ENCODE measurements around the gene EDN2. TPM values are rescaled to one million over a fixed set of nuclear protein-coding genes. Genes with fewer than 3 reads are reported as not detected.

EDN2 gene
- total and polyA plus RNA-seq, 2 of the 8 experiments (the other 6 are each of a cell fraction or from before 2014, with no cell fraction given), result 0.32 to 0.39 TPM

DNA sequence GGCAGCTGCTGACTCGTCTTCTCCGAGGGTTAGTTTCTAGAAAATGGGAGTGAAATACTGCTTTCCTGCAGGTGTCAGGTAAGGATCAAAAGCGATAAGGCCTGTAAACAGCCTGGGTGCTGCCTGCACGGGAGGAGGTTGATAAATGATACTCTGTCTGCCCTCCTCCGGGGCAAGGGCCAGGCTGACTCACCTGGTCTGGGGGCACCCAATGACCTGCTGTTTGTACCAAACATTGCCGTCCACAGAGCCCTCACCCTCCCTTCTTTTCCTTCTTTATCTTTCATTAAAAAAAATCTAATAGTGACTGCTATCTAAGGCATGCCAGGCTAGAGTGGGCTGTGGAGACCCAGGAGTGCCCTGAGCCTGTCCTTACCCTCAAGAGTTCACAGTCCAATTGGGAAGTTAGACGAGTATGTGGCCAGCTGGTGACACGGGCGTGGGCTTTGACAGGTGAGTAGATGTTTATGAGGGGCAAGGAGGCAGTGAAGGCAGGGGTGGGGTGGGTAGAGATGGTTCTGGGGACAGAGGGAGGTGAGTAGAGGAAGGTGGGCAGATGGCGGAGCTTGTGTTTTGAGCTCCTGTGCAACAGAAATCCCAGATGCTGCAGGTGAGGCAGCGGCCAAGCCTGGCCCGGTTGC, 16.2 kb downstream of the EDN2 start:
- POLR2A ChIA-PET (ENCODE audit: partially characterized antibody), result no interaction called here
- no peaks in the 10 kb centered on the region for H3K4me1 ChIP-seq (replicated peaks in 1 of 4; ENCODE audit: control insufficient read depth in 3 of 4, insufficient read depth in 4 of 4, low read length in 3 of 4)
- no peak for FAIRE-seq
- TF ChIP-seq NRF1 (IDR thresholded peaks at IDR 0.05; ENCODE audit: low read depth, low read length) (no peak), HDAC2 (IDR thresholded peaks at IDR 0.05; ENCODE audit: borderline replicate concordance in 1 of 2, low read depth in 2 of 2, low read length in 2 of 2) (no peak), TCF12 (IDR thresholded peaks at IDR 0.05; ENCODE audit: low read depth, low read length) (no peak), GABPA (IDR thresholded peaks at IDR 0.05; ENCODE audit: borderline replicate concordance, insufficient read depth, low read length) (no peak), RFX5 (IDR thresholded peaks at IDR 0.05; ENCODE audit: borderline replicate concordance, low read depth, low read length) (no peak), POLR2AphosphoS5 (IDR thresholded peaks at IDR 0.05; ENCODE audit: low read depth, low read length) (no peak), SP2 (IDR thresholded peaks at IDR 0.05; ENCODE audit: low read length) (no peak), SP4 (IDR thresholded peaks at IDR 0.05; ENCODE audit: low read length) (no peak), CBX5 (IDR thresholded peaks at IDR 0.05; ENCODE audit: low read depth, low read length) (no peak), JUND (IDR thresholded peaks at IDR 0.05; ENCODE audit: low read length) (no peak), CEBPB (IDR thresholded peaks at IDR 0.05; ENCODE audit: low read depth, low read length) (no peak), BCL11A (IDR thresholded peaks at IDR 0.05; ENCODE audit: low read depth in 2 of 2, low read length in 2 of 2) (no peak)
- TF ChIP-seq, protein P1, sequence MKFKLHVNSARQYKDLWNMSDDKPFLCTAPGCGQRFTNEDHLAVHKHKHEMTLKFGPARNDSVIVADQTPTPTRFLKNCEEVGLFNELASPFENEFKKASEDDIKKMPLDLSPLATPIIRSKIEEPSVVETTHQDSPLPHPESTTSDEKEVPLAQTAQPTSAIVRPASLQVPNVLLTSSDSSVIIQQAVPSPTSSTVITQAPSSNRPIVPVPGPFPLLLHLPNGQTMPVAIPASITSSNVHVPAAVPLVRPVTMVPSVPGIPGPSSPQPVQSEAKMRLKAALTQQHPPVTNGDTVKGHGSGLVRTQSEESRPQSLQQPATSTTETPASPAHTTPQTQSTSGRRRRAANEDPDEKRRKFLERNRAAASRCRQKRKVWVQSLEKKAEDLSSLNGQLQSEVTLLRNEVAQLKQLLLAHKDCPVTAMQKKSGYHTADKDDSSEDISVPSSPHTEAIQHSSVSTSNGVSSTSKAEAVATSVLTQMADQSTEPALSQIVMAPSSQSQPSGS (IDR thresholded peaks at IDR 0.05; ENCODE audit: low read length), result no peak

More for the DNA sequence above, 16.2 kb downstream of the EDN2 start:
- Histone ChIP-seq H2AK5ac (ENCODE audit: low read depth, low read length) (no peak overlapping the region), H3K9ac (replicated peaks in 1 of 4; ENCODE audit: extremely low read depth in 1 of 4, low read depth in 3 of 4, low read length in 3 of 4) (no peak overlapping the region), H3K4me3 (ENCODE audit: extremely low read depth in 1 of 4, insufficient read depth in 2 of 4, low read depth in 3 of 4, low read length in 4 of 4) (no peak overlapping the region), H3K18ac (ENCODE audit: extremely low read depth, low read length) (no peak overlapping the region), H4K20me1 (replicated peaks in 1 of 2; ENCODE audit: control insufficient read depth in 1 of 2, insufficient read depth in 2 of 2, low read length in 2 of 2) (no peaks in the 10 kb centered on the region), H2BK120ac (replicated peaks; ENCODE audit: low read depth, low read length) (no peak overlapping the region), H3K23me2 (ENCODE audit: low read depth, low read length) (no peaks in the 10 kb centered on the region), H3K4ac (replicated peaks; ENCODE audit: insufficient read length, low read depth, low read length) (no peak overlapping the region), H3K36me3 (ENCODE audit: control insufficient read depth in 2 of 4, insufficient read depth in 4 of 4, low read length in 3 of 4) (no peaks in the 10 kb centered on the region; a peak in 1 of 8 replicates), H3K4me2 (ENCODE audit: insufficient read depth in 1 of 2, low read depth in 2 of 2, low read length in 2 of 2) (no peak overlapping the region), H3K27me3 (replicated peaks in 1 of 4; ENCODE audit: control insufficient read depth in 3 of 4, extremely low read depth in 1 of 4, insufficient read depth in 3 of 4, low read length in 3 of 4) (no peaks in the 10 kb centered on the region), H2BK15ac (ENCODE audit: low read length) (no peak overlapping the region), H4K91ac (replicated peaks; ENCODE audit: insufficient read length, low read length) (no peak overlapping the region), H2AFZ (ENCODE audit: low read length) (no peak overlapping the region), H2BK12ac (ENCODE audit: low read depth, low read length) (no peak overlapping the region), H4K8ac (ENCODE audit: extremely low read depth, insufficient read depth, low read length) (no peak overlapping the region), H2BK5ac (ENCODE audit: low read depth, low read length) (no peak overlapping the region), H3K27ac (ENCODE audit: low read depth, low read length) (no peak overlapping the region), H4K5ac (ENCODE audit: insufficient read length, low read depth, low read length) (no peak overlapping the region), H2BK20ac (ENCODE audit: low read length) (no peak overlapping the region), H3K23ac (ENCODE audit: insufficient read length) (no peak overlapping the region), H3K56ac (replicated peaks; ENCODE audit: insufficient read length, low read depth, low read length) (no peak overlapping the region), H3K9me3 (ENCODE audit: insufficient read depth in 2 of 2, low read depth in 1 of 2, low read length in 1 of 2) (no peaks in the 10 kb centered on the region), H3K79me1 (ENCODE audit: low read depth, low read length) (no peaks in the 10 kb centered on the region), H3K14ac (ENCODE audit: insufficient read length) (no peak overlapping the region), H3K79me2 (ENCODE audit: control insufficient read depth in 1 of 2, insufficient read depth in 2 of 2, low read length in 2 of 2) (no peaks in the 10 kb centered on the region)
- DNase-seq (ENCODE audit: low read depth in 1 of 2, low spot score in 2 of 2), result no peak
- CTCF ChIA-PET (ENCODE audit: partially characterized antibody), result interaction anchor here (0.6 to 1.9 kb wide), 8 partner anchors 14 to 698 kb away, joined by 3 to 7 read pairs (median 3); no protein-coding TSS in a partner anchor
- 90% methylated on average over 11 of the region's 12 CpGs; no CpG with 5 or more reads in 1 of the 2 experiments for WGBS, 2 experiments (ENCODE audit: extremely low coverage in 1 of 2, insufficient coverage in 1 of 2, insufficient read length in 1 of 2, insufficient replicate concordance in 2 of 2, low coverage in 1 of 2, low lambda C conversion rate in 2 of 2, missing lambda C conversion rate in 1 of 2)
